GM20000 (cell line): ENCODE measurements around the gene FHOD1.

Source experiments
- DNase-seq: peaks from one replicate; pipeline ENCODE4 v3.0.0; 2012; ENCODE audit warnings: low spot score
- TF ChIP-seq, protein P1 (sequence below): IDR thresholded peaks from 2 replicates; pipeline ENCODE4 v1.5.1; 2012; ENCODE audit warnings: mild to moderate bottlenecking, control low read depth; ENCODE audit errors: extremely low read depth, missing control alignments

The FHOD1 gene

DNA sequence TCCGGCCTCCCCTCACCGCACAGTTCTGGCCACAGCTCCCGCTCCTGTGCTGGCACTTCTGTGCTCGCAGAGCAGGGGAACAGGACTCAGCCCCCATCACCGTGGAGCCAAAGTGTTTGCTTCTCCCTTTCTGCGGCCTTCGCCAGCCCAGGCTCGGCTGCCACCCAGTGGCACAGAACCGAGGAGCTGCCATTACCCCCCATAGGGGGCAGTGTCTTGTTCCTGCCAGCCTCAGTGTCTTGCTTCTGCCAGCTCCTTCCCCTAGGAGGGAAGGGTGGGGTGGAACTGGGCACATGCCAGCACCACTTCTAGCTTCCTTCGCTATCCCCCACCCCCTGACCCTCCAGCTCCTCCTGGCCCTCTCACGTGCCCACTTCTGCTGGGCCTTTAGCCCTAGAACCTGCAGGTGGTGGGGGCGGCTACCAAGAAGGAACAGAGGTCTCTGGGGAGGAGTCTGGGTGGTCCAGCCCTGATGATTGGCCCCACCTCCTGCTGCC lies 49.0 kb downstream of the FHOD1 start:
- peak; percentile 66 for DNase-seq
- TF ChIP-seq, protein P1, sequence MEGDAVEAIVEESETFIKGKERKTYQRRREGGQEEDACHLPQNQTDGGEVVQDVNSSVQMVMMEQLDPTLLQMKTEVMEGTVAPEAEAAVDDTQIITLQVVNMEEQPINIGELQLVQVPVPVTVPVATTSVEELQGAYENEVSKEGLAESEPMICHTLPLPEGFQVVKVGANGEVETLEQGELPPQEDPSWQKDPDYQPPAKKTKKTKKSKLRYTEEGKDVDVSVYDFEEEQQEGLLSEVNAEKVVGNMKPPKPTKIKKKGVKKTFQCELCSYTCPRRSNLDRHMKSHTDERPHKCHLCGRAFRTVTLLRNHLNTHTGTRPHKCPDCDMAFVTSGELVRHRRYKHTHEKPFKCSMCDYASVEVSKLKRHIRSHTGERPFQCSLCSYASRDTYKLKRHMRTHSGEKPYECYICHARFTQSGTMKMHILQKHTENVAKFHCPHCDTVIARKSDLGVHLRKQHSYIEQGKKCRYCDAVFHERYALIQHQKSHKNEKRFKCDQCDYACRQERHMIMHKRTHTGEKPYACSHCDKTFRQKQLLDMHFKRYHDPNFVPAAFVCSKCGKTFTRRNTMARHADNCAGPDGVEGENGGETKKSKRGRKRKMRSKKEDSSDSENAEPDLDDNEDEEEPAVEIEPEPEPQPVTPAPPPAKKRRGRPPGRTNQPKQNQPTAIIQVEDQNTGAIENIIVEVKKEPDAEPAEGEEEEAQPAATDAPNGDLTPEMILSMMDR, result no peak

DNA sequence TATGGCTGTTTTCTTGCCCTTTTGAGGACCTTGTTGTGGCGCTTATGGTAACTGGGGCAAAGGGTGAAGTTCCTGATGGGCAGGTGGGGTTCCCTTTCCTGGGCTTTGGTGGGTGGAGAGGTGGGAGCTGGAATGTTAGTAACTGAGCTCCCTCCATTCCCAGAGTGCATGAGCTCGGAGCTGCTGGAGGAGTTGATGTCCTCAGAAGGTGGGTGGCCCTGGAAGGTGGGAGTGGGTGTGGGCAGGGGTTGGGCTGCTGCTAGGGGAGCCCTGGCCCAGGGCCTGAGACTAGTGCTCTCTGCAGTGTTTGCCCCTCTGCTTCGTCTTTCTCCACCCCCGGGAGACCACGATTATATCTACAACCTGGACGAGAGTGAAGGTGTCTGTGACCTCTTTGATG lies 49.6 kb downstream of the FHOD1 start:
- TF ChIP-seq, protein P1, result no peak
- DNase-seq, result no peak

DNA sequence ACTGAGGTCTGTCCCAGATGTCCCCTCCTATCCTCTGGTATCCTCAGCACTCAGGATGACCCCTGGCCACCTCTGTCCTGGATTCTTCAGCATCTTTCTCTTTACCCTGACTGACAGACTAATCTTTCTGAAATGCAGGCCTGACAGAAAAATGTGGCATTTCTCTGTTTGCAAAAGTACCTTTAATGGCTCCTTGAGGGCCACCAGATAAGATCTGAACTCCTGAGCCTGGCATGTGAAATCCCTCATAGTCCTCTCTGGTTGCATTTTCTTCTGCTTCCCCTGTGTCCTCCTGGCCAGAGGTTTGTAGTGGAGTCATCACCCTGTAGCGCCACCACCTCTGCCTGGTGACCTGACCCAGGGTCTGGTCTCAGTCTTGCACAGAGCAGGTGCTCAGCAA lies 50.4 kb downstream of the FHOD1 start:
- TF ChIP-seq, protein P1, result no peak

DNA sequence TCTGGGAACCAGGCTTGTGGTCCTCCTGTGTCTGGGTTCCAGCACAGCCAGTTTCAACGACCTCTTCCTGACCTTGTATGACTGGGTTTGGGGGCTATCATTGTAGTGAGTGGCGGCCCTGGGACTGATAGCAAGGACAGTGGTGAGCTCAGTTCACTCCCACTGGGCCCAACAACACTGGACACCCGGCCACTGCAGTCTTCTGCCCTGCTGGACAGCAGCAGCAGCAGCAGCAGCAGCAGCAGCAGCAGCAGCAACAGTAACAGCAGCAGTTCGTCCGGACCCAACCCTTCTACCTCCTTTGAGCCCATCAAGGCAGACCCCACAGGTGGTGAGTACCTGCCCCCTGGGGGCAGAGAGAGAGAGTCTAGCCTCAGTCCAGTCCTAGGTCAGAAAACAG lies 51.6 kb downstream of the FHOD1 start:
- DNase-seq, result no peak
- TF ChIP-seq, protein P1, result no peak

More for the DNA sequence above, 50.4 kb downstream of the FHOD1 start:
- no peak for DNase-seq

DNA sequence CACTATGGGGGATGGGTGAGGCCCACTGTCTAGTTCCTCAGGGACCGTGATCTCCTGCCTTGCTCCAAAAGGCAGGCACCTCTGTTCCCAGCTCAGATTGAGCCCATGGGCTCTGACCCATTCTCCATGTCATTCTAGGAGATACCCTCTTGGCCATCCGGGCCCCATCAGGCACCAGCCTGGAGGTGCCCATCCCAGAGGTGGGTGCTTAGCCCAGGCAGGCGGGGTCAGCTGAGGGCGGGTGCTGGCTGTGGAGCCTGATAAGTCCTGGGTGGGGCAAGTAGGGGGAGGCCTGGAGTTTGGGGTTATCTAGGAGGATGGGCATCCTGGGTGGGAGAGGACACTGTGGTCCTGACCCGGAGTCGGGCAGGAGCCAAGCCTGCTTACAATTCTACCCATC lies 53.0 kb downstream of the FHOD1 start:
- no peak for DNase-seq
- TF ChIP-seq, protein P1, result no peak

DNA sequence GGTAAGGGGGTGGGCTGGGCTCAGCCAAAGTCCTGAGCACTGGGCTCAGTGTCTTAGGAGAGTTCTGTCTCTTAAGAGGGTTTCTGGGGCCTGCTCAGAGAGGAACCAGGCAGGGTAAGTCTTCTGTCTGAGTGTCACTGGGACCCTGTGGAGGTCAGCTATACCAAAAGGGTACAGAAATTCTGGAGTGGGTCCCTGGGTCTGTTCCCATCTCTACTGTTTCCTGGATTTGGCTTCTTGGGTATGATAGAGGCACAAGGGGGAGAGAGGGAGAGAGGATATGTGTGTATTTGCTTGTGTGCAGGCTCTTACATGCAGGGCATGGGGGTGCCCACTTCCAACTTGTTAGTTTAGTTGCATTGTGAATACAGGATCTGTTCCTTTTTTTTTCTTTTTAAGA lies 53.7 kb downstream of the FHOD1 start:
- TF ChIP-seq, protein P1, result no peak
- no peak for DNase-seq

DNA sequence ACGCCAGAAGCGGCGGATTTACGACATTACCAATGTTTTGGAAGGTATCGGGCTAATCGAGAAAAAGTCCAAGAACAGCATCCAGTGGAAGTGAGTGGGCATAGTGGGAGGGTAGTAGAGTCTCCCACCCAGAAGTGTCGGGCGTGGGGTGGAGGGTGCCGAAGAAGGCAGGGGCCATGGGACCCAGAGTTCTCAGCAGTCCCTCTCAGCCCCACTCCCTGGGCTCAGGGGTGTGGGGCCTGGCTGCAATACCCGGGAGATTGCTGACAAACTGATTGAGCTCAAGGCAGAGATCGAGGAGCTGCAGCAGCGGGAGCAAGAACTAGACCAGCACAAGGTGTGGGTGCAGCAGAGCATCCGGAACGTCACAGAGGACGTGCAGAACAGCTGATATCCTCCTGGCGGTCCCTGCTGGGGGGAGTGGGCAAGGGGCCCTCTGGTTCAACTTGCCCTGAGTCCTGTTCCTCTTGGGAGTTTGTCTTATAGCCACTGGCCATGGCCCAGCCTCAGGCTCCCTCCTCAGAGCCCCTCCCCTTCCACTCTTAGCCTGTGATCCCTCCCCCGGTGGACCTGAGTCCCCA lies 54.4 kb downstream of the FHOD1 start:
- no peak for DNase-seq
- TF ChIP-seq, protein P1, result no peak
